Natural killer cell (primary cell): ENCODE results near the gene AHRR. TPM values are rescaled to one million over a fixed set of nuclear protein-coding genes. Genes with fewer than 3 reads are reported as not detected.

ENCODE experiments used
- ATAC-seq, 3 donors: fragments of 150-1000 bp in 2 of 3; fragments of 200-7000 bp in 1 of 3; cut with Tn5 transposase; 1 replicate in 1 of 3; 2 replicates in 2 of 3; pipeline ENCODE4 v1.10.0; 2021; ENCODE audit warnings: mild to moderate bottlenecking in 2 of 3, moderate library complexity in 2 of 3
- DNase-seq, 2 donors: peaks; one replicate each; pipeline versions ENCODE4 v3.0.0 to v3.0.0-alpha.2; 2013 to 2021; ENCODE audit warnings: mixed read lengths in 1 of 2
- H3K27ac ChIP-seq: one replicate; pipeline ENCODE4 v1.5.1; 2013; ENCODE audit warnings: mild to moderate bottlenecking, low read length
- H3K27me3 ChIP-seq: one replicate; pipeline ENCODE4 v1.6.1; 2013; ENCODE audit warnings: low read length; ENCODE audit not compliant: control insufficient read depth, insufficient read depth
- H3K36me3 ChIP-seq: one replicate; pipeline ENCODE4 v1.6.1; 2013; ENCODE audit warnings: low read length; ENCODE audit not compliant: control insufficient read depth, insufficient read depth
- H3K4me1 ChIP-seq: one replicate; pipeline ENCODE4 v1.6.1; 2013; ENCODE audit warnings: low read length; ENCODE audit not compliant: control insufficient read depth, insufficient read depth
- H3K4me3 ChIP-seq: one replicate; pipeline ENCODE4 v1.5.1; 2013; ENCODE audit warnings: low read length
- H3K9me3 ChIP-seq: one replicate; pipeline ENCODE4 v1.6.1; 2013; ENCODE audit warnings: low read length; ENCODE audit not compliant: control insufficient read depth, insufficient read depth
- H3K27ac Mint-ChIP-seq, 2 donors: one replicate each; pipeline ENCODE4 v1.8.0; 2022; ENCODE audit warnings: mild to moderate bottlenecking in 2 of 2, mixed read lengths in 2 of 2, moderate library complexity in 1 of 2
- H3K27me3 Mint-ChIP-seq, 2 donors: one replicate each; pipeline ENCODE4 v1.8.0; 2022; ENCODE audit warnings: low read depth in 2 of 2, mixed read lengths in 2 of 2
- H3K36me3 Mint-ChIP-seq: one replicate; pipeline ENCODE4 v1.8.0; 2022; ENCODE audit warnings: mixed read lengths
- H3K4me1 Mint-ChIP-seq, 2 donors: one replicate each; pipeline ENCODE4 v1.8.0; 2022; ENCODE audit warnings: mixed read lengths in 2 of 2
- H3K4me3 Mint-ChIP-seq: one replicate; pipeline ENCODE4 v1.8.0; 2022; ENCODE audit warnings: mild to moderate bottlenecking, moderate library complexity, mixed read lengths
- H3K9me3 Mint-ChIP-seq, 2 donors: one replicate each; pipeline ENCODE4 v1.8.0; 2022; ENCODE audit warnings: mixed read lengths in 2 of 2
- CTCF ChIP-seq: fragments of 200-600 bp; IDR thresholded peaks from one replicate; pipeline ENCODE4 v1.8.0; 2022; ENCODE audit warnings: antibody characterized with exemption
- WGBS: methylation state at CpG from one replicate; pipeline ENCODE4 v1.1.7; 2013; ENCODE audit warnings: missing lambda C conversion rate; ENCODE audit not compliant: insufficient coverage; 5-methylcytosine and 5-hydroxymethylcytosine counted together
- intact Hi-C: fragments of 100-400 bp; cut with micrococcal nuclease; formaldehyde crosslinking; loops from one replicate; pipeline ENCODE4 v1.14.2; 2022
- total RNA-seq, 4 donors: library from RNA; stranded (reverse); fragments of 120-200 nt in 1 of 4; gene quantifications; one replicate each; pipeline versions ENCODE4 v1.2.3 to v1.2.4, GENCODE V29; 2013 to 2022

Gene AHRR
- total RNA-seq, 3 donors from 2014 or later (not counting 1 experiment from before 2014, with no cell fraction given) = 0.88 to 1.4 (median 1.2) TPM

- intact Hi-C loops = no loop called here
- Mint-ChIP-seq H3K27ac (no peak overlapping the region), H3K9me3 (no peaks in the 10 kb centered on the region), H3K4me1 (peaks cover 0 to 7% of the 10 kb centered on the region in 2 donors), H3K36me3 (no peaks in the 10 kb centered on the region), H3K4me3 (no peak overlapping the region), H3K27me3 (peaks cover 8 to 15% of the 10 kb centered on the region in 2 donors)
- ATAC-seq = no peak
- Histone ChIP-seq H3K4me1 (peaks cover 14% of the 10 kb centered on the region), H3K36me3 (peaks cover 12% of the 10 kb centered on the region), H3K27me3 (peaks cover 22% of the 10 kb centered on the region), H3K4me3 (no peak overlapping the region), H3K9me3 (no peaks in the 10 kb centered on the region), H3K27ac (no peak overlapping the region)
- no peak for TF ChIP-seq CTCF
- 68% methylated on average over 18 of the region's 18 CpGs for WGBS
- DNase-seq = no peak
Measured at GRCh38 chr5:318931-319601, 2.4 kb upstream of the AHRR start.

GRCh38 chr5:320524-321229 is 837 bp upstream of the AHRR start:
- no peak overlapping the region for H3K27ac ChIP-seq
- no peak overlapping the region for H3K27ac Mint-ChIP-seq
- H3K9me3 Mint-ChIP-seq = no peaks in the 10 kb centered on the region
- peaks cover 22% of the 10 kb centered on the region for H3K27me3 ChIP-seq
- H3K36me3 ChIP-seq = peaks cover 4% of the 10 kb centered on the region
- DNase-seq (no peak), ATAC-seq (no peak)
- H3K9me3 ChIP-seq = no peaks in the 10 kb centered on the region
- H3K4me1 ChIP-seq = peaks cover 14% of the 10 kb centered on the region
- no peaks in the 10 kb centered on the region for H3K36me3 Mint-ChIP-seq
- TF ChIP-seq CTCF = no peak
- H3K4me3 Mint-ChIP-seq = peak overlapping the region; percentile 31
- no peak overlapping the region for H3K4me3 ChIP-seq
- 6% methylated on average over 65 of the region's 65 CpGs for WGBS
- peaks cover 11 to 15% of the 10 kb centered on the region in 2 donors for H3K27me3 Mint-ChIP-seq
- intact Hi-C loops = no loop called here
- peaks cover 0 to 7% of the 10 kb centered on the region in 2 donors for H3K4me1 Mint-ChIP-seq

- WGBS = 2% methylated on average over 67 of the region's 67 CpGs
- H3K4me1 ChIP-seq = peaks cover 14% of the 10 kb centered on the region
- intact Hi-C loops = no loop called here
- peaks cover 2% of the 10 kb centered on the region for H3K36me3 ChIP-seq
- H3K27ac Mint-ChIP-seq = no peak overlapping the region
- peaks cover 15 to 19% of the 10 kb centered on the region in 2 donors for H3K27me3 Mint-ChIP-seq
- H3K27ac ChIP-seq = no peak overlapping the region
- no peak for DNase-seq
- H3K4me3 ChIP-seq = no peak overlapping the region
- H3K27me3 ChIP-seq = peaks cover 22% of the 10 kb centered on the region
- no peaks in the 10 kb centered on the region for H3K9me3 ChIP-seq
- H3K36me3 Mint-ChIP-seq = no peaks in the 10 kb centered on the region
- H3K4me3 Mint-ChIP-seq = peak overlapping the region; percentile 13
- no peak for TF ChIP-seq CTCF
- no peaks in the 10 kb centered on the region for H3K9me3 Mint-ChIP-seq
- peaks cover 0 to 7% of the 10 kb centered on the region in 2 donors for H3K4me1 Mint-ChIP-seq
- ATAC-seq = peak in 1 of 3 donors; percentile 24
Measured at GRCh38 chr5:321726-322251, 275 bp downstream of the AHRR start.
